Gastrocnemius medialis (tissue), 4 donors: ENCODE results near the gene ALMS1. TPM values are rescaled to one million over a fixed set of nuclear protein-coding genes. Genes with fewer than 3 reads are reported as not detected.

Source experiments
- ATAC-seq, 2 donors: fragments of 150-250 bp; one replicate each; pipeline ENCODE4 v1.9.1; 2016
- DNase-seq, 2 donors: peaks; one replicate each; pipeline ENCODE4 v3.0.0-alpha.2; 2019
- H3K27ac ChIP-seq, 4 donors: fragments of 200-600 bp; sonication (generic); 1 replicate in 1 of 4; 2 replicates in 3 of 4; pipeline ENCODE4 v1.5.1; 2016 to 2018; ENCODE audit warnings: mild to moderate bottlenecking in 2 of 4, moderate library complexity in 1 of 4
- H3K27me3 ChIP-seq, 3 donors: fragments of 200-600 bp; sonication (generic) in 2 of 3; 1 replicate in 1 of 3; 2 replicates in 2 of 3; pipeline versions ENCODE4 v1.5.1 to v1.6.0; 2016 to 2019; ENCODE audit warnings: mild to moderate bottlenecking in 1 of 3, moderate library complexity in 1 of 3
- H3K36me3 ChIP-seq, 2 donors: fragments of 200-600 bp; sonication (generic) in 1 of 2; one replicate each; pipeline ENCODE4 v1.5.1; 2017 to 2018
- H3K4me1 ChIP-seq, 2 donors: fragments of 200-600 bp; sonication (generic) in 1 of 2; one replicate each; pipeline ENCODE4 v1.5.1; 2016 to 2017; ENCODE audit warnings: mild to moderate bottlenecking in 2 of 2
- H3K4me3 ChIP-seq, 4 donors: fragments of 200-600 bp; sonication (generic) in 3 of 4; 1 replicate in 1 of 4; 2 replicates in 3 of 4; pipeline ENCODE4 v1.5.1; 2016 to 2019; ENCODE audit warnings: mild to moderate bottlenecking in 2 of 4
- H3K9me3 ChIP-seq, 3 donors: fragments of 200-600 bp; sonication (generic) in 2 of 3; 1 replicate in 1 of 3; 2 replicates in 2 of 3; pipeline ENCODE4 v1.5.1; 2016 to 2019
- POLR2A ChIP-seq, 2 donors: fragments of 450-650 bp; IDR thresholded peaks; one replicate each; pipeline ENCODE4 v1.6.1; 2017; ENCODE audit warnings: antibody characterized with exemption in 2 of 2, mild to moderate bottlenecking in 2 of 2, moderate library complexity in 2 of 2
- in situ Hi-C, 4 donors: fragments of 200-750 bp; cut with MboI; loops; one replicate each; pipeline versions ENCODE4 v1.15.0 to v1.8.0; 2017; ENCODE audit warnings: low sequenced_read_pairs in 4 of 4
- intact Hi-C: fragments of 100-400 bp; cut with DNase I; formaldehyde crosslinking; loops from one replicate; pipeline ENCODE4 v1.15.1; 2023; ENCODE audit warnings: low total_unique reads
- total RNA-seq, 4 donors: library from RNA; depleted of rRNA; stranded (reverse); fragments of >200 nt; gene quantifications; one replicate each; pipeline versions ENCODE4 v1.1.0 to v1.2.3, GENCODE V29; 2016
- TF ChIP-seq, protein P1 (sequence below), 5 experiments: fragments of 450-650 bp in 3 of 5; fragments of 200-600 bp in 2 of 5; sonication (generic) in 2 of 5; IDR thresholded peaks in 4 of 5; conservative IDR thresholded peaks in 1 of 5; 1 replicate in 4 of 5; 2 replicates in 1 of 5; pipeline ENCODE4 v1.5.1; 2016 to 2019; ENCODE audit warnings: antibody characterized with exemption in 5 of 5, mild to moderate bottlenecking in 3 of 5, moderate library complexity in 3 of 5

The ALMS1 gene
- total RNA-seq, 4 donors from 2014 or later: 10.0 to 18.1 (median 13.9) TPM

DNA sequence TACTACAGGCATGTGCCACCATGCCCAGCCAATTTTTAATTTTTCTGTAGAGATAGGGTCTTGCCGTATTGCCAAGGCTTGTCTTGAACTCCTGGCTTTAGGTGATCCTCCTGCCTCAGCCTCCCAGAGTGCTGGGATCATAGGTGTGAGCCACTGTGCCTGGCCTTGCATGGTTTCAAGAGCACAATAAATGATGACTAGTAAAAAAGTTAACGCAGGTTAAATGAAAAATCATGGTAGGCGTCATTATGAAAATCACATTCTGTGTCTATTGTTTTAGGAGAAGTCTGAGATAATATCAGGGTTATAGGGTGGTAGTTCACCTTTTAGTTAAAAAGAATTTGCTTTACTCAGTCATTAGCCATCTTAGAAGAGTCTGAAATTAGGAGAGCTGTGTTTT, 38.3 kb downstream of the ALMS1 start:
- in situ Hi-C loops: no loop called here
- H3K9me3 ChIP-seq: no peaks in the 10 kb centered on the region
- H3K4me1 ChIP-seq: peaks cover 0 to 2% of the 10 kb centered on the region in 2 donors
- H3K4me3 ChIP-seq: no peak overlapping the region
- no peak for DNase-seq
- H3K27ac ChIP-seq: no peak overlapping the region
- H3K27me3 ChIP-seq: no peaks in the 10 kb centered on the region
- intact Hi-C loops: no loop called here
- TF ChIP-seq, protein P1, sequence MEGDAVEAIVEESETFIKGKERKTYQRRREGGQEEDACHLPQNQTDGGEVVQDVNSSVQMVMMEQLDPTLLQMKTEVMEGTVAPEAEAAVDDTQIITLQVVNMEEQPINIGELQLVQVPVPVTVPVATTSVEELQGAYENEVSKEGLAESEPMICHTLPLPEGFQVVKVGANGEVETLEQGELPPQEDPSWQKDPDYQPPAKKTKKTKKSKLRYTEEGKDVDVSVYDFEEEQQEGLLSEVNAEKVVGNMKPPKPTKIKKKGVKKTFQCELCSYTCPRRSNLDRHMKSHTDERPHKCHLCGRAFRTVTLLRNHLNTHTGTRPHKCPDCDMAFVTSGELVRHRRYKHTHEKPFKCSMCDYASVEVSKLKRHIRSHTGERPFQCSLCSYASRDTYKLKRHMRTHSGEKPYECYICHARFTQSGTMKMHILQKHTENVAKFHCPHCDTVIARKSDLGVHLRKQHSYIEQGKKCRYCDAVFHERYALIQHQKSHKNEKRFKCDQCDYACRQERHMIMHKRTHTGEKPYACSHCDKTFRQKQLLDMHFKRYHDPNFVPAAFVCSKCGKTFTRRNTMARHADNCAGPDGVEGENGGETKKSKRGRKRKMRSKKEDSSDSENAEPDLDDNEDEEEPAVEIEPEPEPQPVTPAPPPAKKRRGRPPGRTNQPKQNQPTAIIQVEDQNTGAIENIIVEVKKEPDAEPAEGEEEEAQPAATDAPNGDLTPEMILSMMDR (IDR thresholded peaks at IDR 0.05 in 4 of 5, conservative IDR thresholded peaks at IDR 0.05 in 1 of 5): no peak
- TF ChIP-seq POLR2A (IDR thresholded peaks at IDR 0.05): no peak
- no peak for ATAC-seq
- no peaks in the 10 kb centered on the region for H3K36me3 ChIP-seq

DNA sequence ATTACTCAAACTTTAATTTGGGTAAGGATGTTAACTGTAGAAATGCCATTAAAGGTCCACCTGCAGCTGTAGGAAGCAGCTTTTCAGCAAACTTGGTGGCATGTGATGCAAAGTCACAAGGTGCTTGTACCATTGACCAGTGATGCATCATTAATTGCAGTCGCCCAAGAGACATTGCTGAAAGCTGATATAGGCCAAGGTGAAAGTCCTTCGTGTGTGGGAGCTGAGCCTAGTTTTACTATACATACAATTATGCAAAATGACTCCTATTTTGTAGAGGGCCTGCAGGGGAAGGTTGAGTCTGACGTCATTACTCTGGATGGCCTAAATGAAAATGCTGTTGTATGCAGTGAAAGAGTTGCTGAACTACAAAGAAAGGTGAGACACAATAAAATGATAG, 40.5 kb downstream of the ALMS1 start:
- H3K9me3 ChIP-seq: no peaks in the 10 kb centered on the region
- DNase-seq: no peak

DNA sequence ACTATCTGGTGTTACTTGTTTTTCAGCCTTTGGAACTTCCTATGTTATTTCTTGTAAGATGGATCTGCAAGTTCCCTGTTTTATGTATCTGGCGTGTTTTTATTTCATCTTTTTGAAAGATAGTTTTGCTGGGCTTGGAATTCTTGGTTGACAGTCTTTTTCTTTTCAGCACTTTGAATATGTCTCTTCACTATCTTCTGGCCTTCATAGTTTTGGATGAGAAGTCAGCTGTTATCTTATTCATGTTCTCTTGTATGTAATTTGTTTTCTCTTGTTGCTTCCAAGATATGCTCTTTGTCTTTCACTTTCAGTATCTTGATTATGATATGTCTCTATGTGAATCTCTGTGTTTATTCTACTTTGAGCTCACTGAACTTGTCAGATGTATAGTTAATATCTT, 50.4 kb downstream of the ALMS1 start:
- in situ Hi-C loops (no loop called here), intact Hi-C loops (no loop called here)
- Histone ChIP-seq H3K4me1 (no peaks in the 10 kb centered on the region), H3K9me3 (peaks cover 0 to 3% (median 0%) of the 10 kb centered on the region in 3 donors), H3K4me3 (no peak overlapping the region), H3K27ac (no peak overlapping the region), H3K36me3 (peaks cover 0 to 24% of the 10 kb centered on the region in 2 donors), H3K27me3 (no peaks in the 10 kb centered on the region)
- DNase-seq (no peak), ATAC-seq (no peak)
- TF ChIP-seq, protein P1 (IDR thresholded peaks at IDR 0.05 in 4 of 5, conservative IDR thresholded peaks at IDR 0.05 in 1 of 5): no peak
- no peak for TF ChIP-seq POLR2A (IDR thresholded peaks at IDR 0.05)

More for the DNA sequence above, 40.5 kb downstream of the ALMS1 start:
- ATAC-seq: no peak
- Histone ChIP-seq H3K4me3 (no peak overlapping the region), H3K36me3 (no peaks in the 10 kb centered on the region), H3K27ac (no peak overlapping the region), H3K27me3 (no peaks in the 10 kb centered on the region), H3K4me1 (no peaks in the 10 kb centered on the region)
- in situ Hi-C loops (no loop called here), intact Hi-C loops (no loop called here)
- no peak for TF ChIP-seq POLR2A (IDR thresholded peaks at IDR 0.05)
- TF ChIP-seq, protein P1 (IDR thresholded peaks at IDR 0.05 in 4 of 5, conservative IDR thresholded peaks at IDR 0.05 in 1 of 5): no peak

DNA sequence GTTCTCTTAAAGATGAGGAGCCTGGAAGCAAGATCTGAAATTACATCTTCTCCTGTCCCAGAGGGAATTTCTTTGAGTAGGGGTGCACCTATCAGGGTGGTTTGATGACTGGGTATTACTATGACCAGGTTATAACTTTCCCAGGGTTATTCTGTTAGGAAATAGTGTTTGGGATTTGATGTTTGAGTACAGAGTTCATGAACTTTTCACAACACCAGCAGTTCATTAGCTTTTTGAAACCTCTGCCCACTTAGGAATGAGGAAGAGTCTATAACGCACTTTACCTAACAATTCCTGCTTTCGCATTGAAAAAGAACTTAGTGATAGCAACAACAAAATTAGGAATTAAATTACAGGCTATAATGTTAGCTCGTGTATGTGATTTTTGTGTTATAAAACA, 58.6 kb downstream of the ALMS1 start:
- DNase-seq (no peak), ATAC-seq (no peak)
- Histone ChIP-seq H3K4me3 (no peak overlapping the region), H3K9me3 (no peaks in the 10 kb centered on the region), H3K27me3 (no peaks in the 10 kb centered on the region), H3K27ac (no peak overlapping the region), H3K4me1 (no peaks in the 10 kb centered on the region), H3K36me3 (peaks cover 0 to 12% of the 10 kb centered on the region in 2 donors)
- in situ Hi-C loops: no loop called here
- intact Hi-C loops: no loop called here
- TF ChIP-seq, protein P1 (IDR thresholded peaks at IDR 0.05 in 4 of 5, conservative IDR thresholded peaks at IDR 0.05 in 1 of 5): no peak
- no peak for TF ChIP-seq POLR2A (IDR thresholded peaks at IDR 0.05)

DNA sequence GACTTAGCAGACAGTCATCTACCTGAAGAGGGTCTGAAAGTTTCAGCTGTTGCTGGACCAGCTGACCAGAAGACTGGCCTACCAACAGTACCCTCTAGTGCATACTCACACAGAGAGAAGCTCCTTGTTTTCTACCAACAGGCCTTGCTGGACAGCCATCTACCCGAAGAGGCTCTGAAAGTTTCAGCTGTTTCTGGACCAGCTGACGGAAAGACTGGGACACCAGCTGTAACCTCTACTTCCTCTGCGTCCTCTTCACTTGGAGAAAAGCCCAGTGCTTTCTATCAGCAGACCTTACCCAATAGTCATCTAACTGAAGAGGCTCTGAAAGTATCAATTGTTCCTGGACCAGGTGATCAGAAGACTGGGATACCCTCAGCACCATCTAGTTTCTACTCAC, 63.2 kb downstream of the ALMS1 start:
- no peak overlapping the region for H3K4me3 ChIP-seq
- intact Hi-C loops: no loop called here
- H3K36me3 ChIP-seq: peaks cover 6 to 31% of the 10 kb centered on the region in 2 donors
- DNase-seq: no peak
- ATAC-seq: no peak
- H3K9me3 ChIP-seq: no peaks in the 10 kb centered on the region
- no peaks in the 10 kb centered on the region for H3K27me3 ChIP-seq
- H3K27ac ChIP-seq: no peak overlapping the region
- TF ChIP-seq, protein P1 (IDR thresholded peaks at IDR 0.05 in 4 of 5, conservative IDR thresholded peaks at IDR 0.05 in 1 of 5): no peak
- no peak for TF ChIP-seq POLR2A (IDR thresholded peaks at IDR 0.05)
- in situ Hi-C loops: no loop called here
- H3K4me1 ChIP-seq: no peaks in the 10 kb centered on the region
